OCI-LY7 (cell line): ENCODE results near the gene ENAM.

Experiments
- EZH2phosphoT487 ChIP-seq: fragments of 200-600 bp; sonication (generic); IDR thresholded peaks from 2 replicates; pipeline ENCODE4 v1.6.1; 2018; ENCODE audit warnings: low read depth, borderline replicate concordance, mild to moderate bottlenecking, mixed run types, antibody characterized with exemption, low read length, moderate library complexity, mixed read lengths
- TF ChIP-seq, protein P1 (sequence below): fragments of 200-600 bp; sonication (generic); conservative IDR thresholded peaks from 2 replicates; pipeline ENCODE4 v1.5.1; 2014; ENCODE audit warnings: mild to moderate bottlenecking, antibody characterized with exemption, low read length, moderate library complexity, mixed read lengths

- TF ChIP-seq, protein P1, sequence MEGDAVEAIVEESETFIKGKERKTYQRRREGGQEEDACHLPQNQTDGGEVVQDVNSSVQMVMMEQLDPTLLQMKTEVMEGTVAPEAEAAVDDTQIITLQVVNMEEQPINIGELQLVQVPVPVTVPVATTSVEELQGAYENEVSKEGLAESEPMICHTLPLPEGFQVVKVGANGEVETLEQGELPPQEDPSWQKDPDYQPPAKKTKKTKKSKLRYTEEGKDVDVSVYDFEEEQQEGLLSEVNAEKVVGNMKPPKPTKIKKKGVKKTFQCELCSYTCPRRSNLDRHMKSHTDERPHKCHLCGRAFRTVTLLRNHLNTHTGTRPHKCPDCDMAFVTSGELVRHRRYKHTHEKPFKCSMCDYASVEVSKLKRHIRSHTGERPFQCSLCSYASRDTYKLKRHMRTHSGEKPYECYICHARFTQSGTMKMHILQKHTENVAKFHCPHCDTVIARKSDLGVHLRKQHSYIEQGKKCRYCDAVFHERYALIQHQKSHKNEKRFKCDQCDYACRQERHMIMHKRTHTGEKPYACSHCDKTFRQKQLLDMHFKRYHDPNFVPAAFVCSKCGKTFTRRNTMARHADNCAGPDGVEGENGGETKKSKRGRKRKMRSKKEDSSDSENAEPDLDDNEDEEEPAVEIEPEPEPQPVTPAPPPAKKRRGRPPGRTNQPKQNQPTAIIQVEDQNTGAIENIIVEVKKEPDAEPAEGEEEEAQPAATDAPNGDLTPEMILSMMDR = no peak
- TF ChIP-seq EZH2phosphoT487 = no peak
Observed at GRCh38 chr4:70674731-70675130, 46.2 kb downstream of the ENAM start.
